SK-N-SH treated with all-trans-retinoic acid at 6 μM for 48 hours (cell line): Measurements from ENCODE around the gene LGMN.

Experiments used
- ATAC-seq: fragments of 200-7000 bp; cut with Tn5 transposase; 3 replicates; pipeline ENCODE4 v1.9.1; 2020; ENCODE audit warnings: mild to moderate bottlenecking, moderate library complexity
- ARNTL ChIP-seq: fragments of 450-650 bp; formaldehyde crosslinking; IDR thresholded peaks from 2 replicates; pipeline ENCODE4 v1.5.0; 2020; ENCODE audit warnings: low read depth, mild to moderate bottlenecking, moderate library complexity, borderline replicate concordance
- BACH2 ChIP-seq: fragments of 250-450 bp; sonication (Bioruptor Pico); IDR thresholded peaks from 2 replicates; pipeline ENCODE4 v1.9.0; 2021; ENCODE audit warnings: mild to moderate bottlenecking, borderline replicate concordance
- CREB5 ChIP-seq: fragments of 250-450 bp; sonication (Bioruptor Pico); IDR thresholded peaks from 2 replicates; pipeline ENCODE4 v1.5.1; 2020; ENCODE audit warnings: low read depth, mild to moderate bottlenecking, moderate library complexity
- CSDC2 ChIP-seq: fragments of 250-450 bp; sonication (Bioruptor Pico); IDR thresholded peaks from 2 replicates; pipeline ENCODE4 v1.5.0; 2020; ENCODE audit warnings: mild to moderate bottlenecking, moderate library complexity
- CSRNP3 ChIP-seq: fragments of 250-450 bp; sonication (Bioruptor Pico); IDR thresholded peaks from 2 replicates; pipeline ENCODE4 v1.5.1; 2021; ENCODE audit warnings: mild to moderate bottlenecking, moderate library complexity
- ESRRG ChIP-seq: fragments of 250-450 bp; sonication (Bioruptor Pico); IDR thresholded peaks from 2 replicates; pipeline ENCODE4 v1.6.1; 2021; ENCODE audit warnings: mild to moderate bottlenecking
- GLIS3 ChIP-seq: fragments of 250-450 bp; sonication (Bioruptor Pico); IDR thresholded peaks from 2 replicates; pipeline ENCODE4 v1.5.0; 2020; ENCODE audit warnings: mild to moderate bottlenecking, moderate library complexity
- ISL1 ChIP-seq: fragments of 250-450 bp; sonication (Bioruptor Pico); IDR thresholded peaks from 2 replicates; pipeline ENCODE4 v2.1.2; 2022; ENCODE audit warnings: mild to moderate bottlenecking, moderate library complexity
- OSR1 ChIP-seq: fragments of 250-450 bp; sonication (Bioruptor Pico); IDR thresholded peaks from 2 replicates; pipeline ENCODE4 v1.8.0; 2022; ENCODE audit warnings: moderate library complexity, mild to moderate bottlenecking, inconsistent platforms
- POU6F1 ChIP-seq: fragments of 250-450 bp; sonication (Bioruptor Pico); IDR thresholded peaks from 2 replicates; pipeline ENCODE4 v1.8.0; 2021; ENCODE audit warnings: low read depth, mild to moderate bottlenecking, moderate library complexity, borderline replicate concordance
- PPARA ChIP-seq: fragments of 250-450 bp; sonication (Bioruptor Pico); IDR thresholded peaks from 2 replicates; pipeline ENCODE4 v1.5.0; 2020; ENCODE audit warnings: mild to moderate bottlenecking, borderline replicate concordance
- RARB ChIP-seq: fragments of 250-450 bp; sonication (Bioruptor Pico); IDR thresholded peaks from 2 replicates; pipeline ENCODE4 v1.8.0; 2021; ENCODE audit warnings: mild to moderate bottlenecking, moderate library complexity
- SNAI2 ChIP-seq: fragments of 250-450 bp; sonication (Bioruptor Pico); IDR thresholded peaks from 2 replicates; pipeline ENCODE4 v1.5.0; 2020; ENCODE audit warnings: mild to moderate bottlenecking, moderate library complexity
- TOX ChIP-seq: fragments of 250-450 bp; sonication (Bioruptor Pico); IDR thresholded peaks from 2 replicates; pipeline ENCODE4 v1.8.0; 2021; ENCODE audit warnings: mild to moderate bottlenecking, moderate library complexity, borderline replicate concordance
- ZC3H10 ChIP-seq: fragments of 250-450 bp; sonication (Bioruptor Pico); IDR thresholded peaks from 2 replicates; pipeline ENCODE4 v1.5.1; 2021; ENCODE audit warnings: mild to moderate bottlenecking, moderate library complexity
- ZFP3 ChIP-seq: fragments of 250-450 bp; sonication (Bioruptor Pico); IDR thresholded peaks from 2 replicates; pipeline ENCODE4 v1.5.0; 2020; ENCODE audit warnings: mild to moderate bottlenecking, moderate library complexity
- ZFP30 ChIP-seq: fragments of 450-650 bp; formaldehyde crosslinking; IDR thresholded peaks from 2 replicates; pipeline ENCODE4 v1.5.0; 2022; ENCODE audit warnings: mild to moderate bottlenecking, moderate library complexity
- ZNF565 ChIP-seq: fragments of 450-650 bp; formaldehyde crosslinking; conservative IDR thresholded peaks from 2 replicates; pipeline ENCODE4 v1.5.0; 2020; ENCODE audit warnings: low read depth, mild to moderate bottlenecking, moderate library complexity
- ZNF70 ChIP-seq: fragments of 450-650 bp; formaldehyde crosslinking; IDR thresholded peaks from 2 replicates; pipeline ENCODE4 v1.5.0; 2020; ENCODE audit warnings: mild to moderate bottlenecking, moderate library complexity
- ZNF8 ChIP-seq: fragments of 450-650 bp; formaldehyde crosslinking; IDR thresholded peaks from 2 replicates; pipeline ENCODE4 v1.5.0; 2020; ENCODE audit warnings: mild to moderate bottlenecking, moderate library complexity
- TF ChIP-seq, protein P1 (sequence below): fragments of 250-450 bp; sonication (Bioruptor Pico); IDR thresholded peaks from 2 replicates; pipeline ENCODE4 v1.5.0; 2020; ENCODE audit warnings: mild to moderate bottlenecking, moderate library complexity
- TF ChIP-seq, protein P2 (sequence below): fragments of 250-450 bp; sonication (Bioruptor Pico); IDR thresholded peaks from 2 replicates; pipeline ENCODE4 v1.8.0; 2020; ENCODE audit warnings: mild to moderate bottlenecking, moderate library complexity, borderline replicate concordance

The LGMN gene

DNA sequence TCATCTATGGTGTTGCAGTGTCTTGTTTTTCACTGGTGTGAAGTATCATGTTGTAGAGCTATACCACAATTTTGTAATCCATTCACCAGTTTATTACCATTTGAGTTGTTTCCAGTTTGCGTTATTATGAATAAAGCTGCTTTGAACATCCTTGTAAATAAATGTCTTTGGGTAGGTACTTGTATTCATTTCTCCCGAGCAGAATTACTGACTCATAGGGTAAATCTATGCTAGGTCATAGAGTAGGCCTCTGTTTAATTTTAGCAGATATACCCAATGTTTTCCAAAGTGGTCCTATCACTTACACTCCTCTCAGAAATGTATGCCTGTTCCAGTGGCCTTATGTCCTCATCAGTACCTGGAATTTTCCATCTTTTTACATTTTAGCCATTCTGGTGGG is 39.1 kb upstream of the LGMN start:
- TF ChIP-seq ZNF565 = no peak
- no peak for TF ChIP-seq CREB5
- no peak for TF ChIP-seq ESRRG
- TF ChIP-seq, all 23 proteins: peak for 0
- ATAC-seq = no peak

DNA sequence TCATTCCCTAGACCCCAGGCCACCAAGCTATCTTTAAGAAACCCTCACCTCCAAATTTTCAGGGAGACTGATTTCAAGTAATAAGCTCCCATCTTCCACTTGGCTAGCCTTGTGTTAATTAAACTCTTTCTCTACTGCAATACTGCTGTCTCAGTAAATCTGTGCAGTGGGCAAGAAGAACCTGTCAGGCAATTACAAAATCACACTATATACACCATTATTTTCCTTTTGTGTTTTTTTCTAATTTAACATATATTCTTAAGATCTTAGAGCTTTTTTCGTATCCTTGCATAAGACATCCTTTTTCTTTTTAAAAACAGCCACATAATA is 38.0 kb upstream of the LGMN start:
- ATAC-seq = no peak
- no peak for TF ChIP-seq CSRNP3 (CRISPR knock-in tag)
- TF ChIP-seq, protein P1, sequence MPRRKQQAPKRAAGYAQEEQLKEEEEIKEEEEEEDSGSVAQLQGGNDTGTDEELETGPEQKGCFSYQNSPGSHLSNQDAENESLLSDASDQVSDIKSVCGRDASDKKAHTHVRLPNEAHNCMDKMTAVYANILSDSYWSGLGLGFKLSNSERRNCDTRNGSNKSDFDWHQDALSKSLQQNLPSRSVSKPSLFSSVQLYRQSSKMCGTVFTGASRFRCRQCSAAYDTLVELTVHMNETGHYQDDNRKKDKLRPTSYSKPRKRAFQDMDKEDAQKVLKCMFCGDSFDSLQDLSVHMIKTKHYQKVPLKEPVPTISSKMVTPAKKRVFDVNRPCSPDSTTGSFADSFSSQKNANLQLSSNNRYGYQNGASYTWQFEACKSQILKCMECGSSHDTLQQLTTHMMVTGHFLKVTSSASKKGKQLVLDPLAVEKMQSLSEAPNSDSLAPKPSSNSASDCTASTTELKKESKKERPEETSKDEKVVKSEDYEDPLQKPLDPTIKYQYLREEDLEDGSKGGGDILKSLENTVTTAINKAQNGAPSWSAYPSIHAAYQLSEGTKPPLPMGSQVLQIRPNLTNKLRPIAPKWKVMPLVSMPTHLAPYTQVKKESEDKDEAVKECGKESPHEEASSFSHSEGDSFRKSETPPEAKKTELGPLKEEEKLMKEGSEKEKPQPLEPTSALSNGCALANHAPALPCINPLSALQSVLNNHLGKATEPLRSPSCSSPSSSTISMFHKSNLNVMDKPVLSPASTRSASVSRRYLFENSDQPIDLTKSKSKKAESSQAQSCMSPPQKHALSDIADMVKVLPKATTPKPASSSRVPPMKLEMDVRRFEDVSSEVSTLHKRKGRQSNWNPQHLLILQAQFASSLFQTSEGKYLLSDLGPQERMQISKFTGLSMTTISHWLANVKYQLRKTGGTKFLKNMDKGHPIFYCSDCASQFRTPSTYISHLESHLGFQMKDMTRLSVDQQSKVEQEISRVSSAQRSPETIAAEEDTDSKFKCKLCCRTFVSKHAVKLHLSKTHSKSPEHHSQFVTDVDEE = no peak
- no peak for TF ChIP-seq TOX
- TF ChIP-seq ZNF70 (CRISPR knock-in tag) = no peak
- TF ChIP-seq BACH2 = no peak
- no peak for TF ChIP-seq GLIS3 (CRISPR knock-in tag)
- TF ChIP-seq RARB (CRISPR knock-in tag) = no peak
- no peak for TF ChIP-seq CREB5
- no peak for TF ChIP-seq CSDC2 (CRISPR knock-in tag)
- no peak for TF ChIP-seq OSR1 (CRISPR knock-in tag)
- no peak for TF ChIP-seq ISL1 (CRISPR knock-in tag)
- no peak for TF ChIP-seq PPARA (CRISPR knock-in tag)
- TF ChIP-seq ZNF565 = no peak
- no peak for TF ChIP-seq ZNF8 (CRISPR knock-in tag)

DNA sequence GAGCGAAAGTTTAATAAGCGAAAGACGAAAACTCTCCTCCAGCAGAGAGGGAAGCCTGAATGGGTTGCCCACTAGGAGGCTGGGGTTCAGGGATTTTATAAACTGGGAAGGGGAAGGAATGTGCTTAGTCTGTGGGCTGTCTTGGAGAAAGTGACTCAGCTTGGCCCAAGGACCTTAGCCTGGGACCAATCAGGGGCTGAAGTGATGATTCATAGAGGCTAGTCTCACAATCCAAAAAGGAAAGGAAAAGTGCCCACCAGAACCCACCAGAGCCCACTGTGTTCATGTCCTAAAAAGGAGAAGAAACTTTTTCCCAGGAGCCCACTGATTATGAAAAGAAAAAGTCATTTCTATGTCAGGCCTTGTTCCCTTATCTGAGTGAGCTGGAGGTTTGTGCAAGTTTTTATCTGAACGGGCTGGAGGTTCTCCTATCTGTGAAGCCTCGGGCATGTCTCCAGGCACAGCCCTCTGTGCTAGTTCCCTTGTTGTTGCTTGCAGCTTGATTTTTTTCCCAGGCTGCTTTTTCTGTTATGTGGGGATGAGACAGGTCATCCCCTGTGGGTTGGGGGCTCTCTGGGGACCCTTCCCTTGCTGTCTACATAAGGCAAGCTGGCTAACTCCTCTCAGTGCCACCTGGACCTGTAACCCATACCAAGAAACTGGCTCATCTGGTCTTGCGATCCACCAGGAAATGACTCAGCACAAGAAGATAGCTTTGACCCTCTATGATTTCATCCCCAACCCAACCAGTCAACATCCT is 37.4 kb upstream of the LGMN start:
- ATAC-seq = peak; percentile 62
- TF ChIP-seq, protein P2, sequence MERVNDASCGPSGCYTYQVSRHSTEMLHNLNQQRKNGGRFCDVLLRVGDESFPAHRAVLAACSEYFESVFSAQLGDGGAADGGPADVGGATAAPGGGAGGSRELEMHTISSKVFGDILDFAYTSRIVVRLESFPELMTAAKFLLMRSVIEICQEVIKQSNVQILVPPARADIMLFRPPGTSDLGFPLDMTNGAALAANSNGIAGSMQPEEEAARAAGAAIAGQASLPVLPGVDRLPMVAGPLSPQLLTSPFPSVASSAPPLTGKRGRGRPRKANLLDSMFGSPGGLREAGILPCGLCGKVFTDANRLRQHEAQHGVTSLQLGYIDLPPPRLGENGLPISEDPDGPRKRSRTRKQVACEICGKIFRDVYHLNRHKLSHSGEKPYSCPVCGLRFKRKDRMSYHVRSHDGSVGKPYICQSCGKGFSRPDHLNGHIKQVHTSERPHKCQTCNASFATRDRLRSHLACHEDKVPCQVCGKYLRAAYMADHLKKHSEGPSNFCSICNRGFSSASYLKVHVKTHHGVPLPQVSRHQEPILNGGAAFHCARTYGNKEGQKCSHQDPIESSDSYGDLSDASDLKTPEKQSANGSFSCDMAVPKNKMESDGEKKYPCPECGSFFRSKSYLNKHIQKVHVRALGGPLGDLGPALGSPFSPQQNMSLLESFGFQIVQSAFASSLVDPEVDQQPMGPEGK (CRISPR knock-in tag) = no peak
- TF ChIP-seq OSR1 (CRISPR knock-in tag) = no peak
- no peak for TF ChIP-seq CREB5
- TF ChIP-seq ISL1 (CRISPR knock-in tag) = no peak
- TF ChIP-seq ZC3H10 = no peak
- TF ChIP-seq, protein P1 = no peak
- TF ChIP-seq ARNTL (CRISPR knock-in tag) = no peak
- no peak for TF ChIP-seq CSRNP3 (CRISPR knock-in tag)
- TF ChIP-seq ZFP30 (CRISPR knock-in tag) = no peak
- no peak for TF ChIP-seq SNAI2 (CRISPR knock-in tag)
- no peak for TF ChIP-seq POU6F1
- no peak for TF ChIP-seq ZNF70 (CRISPR knock-in tag)
- TF ChIP-seq ZFP3 = no peak
- TF ChIP-seq CSDC2 (CRISPR knock-in tag) = no peak
